GM10266 (cell line): ENCODE results near the gene CRYBB3.
"Not testable (repeated sequence)": the region's sequence is repeated elsewhere in the genome, so short reads cannot be mapped to it uniquely, and the experiment has no call there.

Source experiments
- DNase-seq: peaks from one replicate; pipeline ENCODE4 v3.0.0; 2012; ENCODE audit errors: extremely low spot score
- TF ChIP-seq, protein P1 (sequence below): IDR thresholded peaks from 2 replicates; pipeline ENCODE4 v1.5.1; 2012; ENCODE audit warnings: mild to moderate bottlenecking, low read depth; ENCODE audit not compliant: control insufficient read depth, insufficient read depth; ENCODE audit errors: missing control alignments

Gene CRYBB3

DNA sequence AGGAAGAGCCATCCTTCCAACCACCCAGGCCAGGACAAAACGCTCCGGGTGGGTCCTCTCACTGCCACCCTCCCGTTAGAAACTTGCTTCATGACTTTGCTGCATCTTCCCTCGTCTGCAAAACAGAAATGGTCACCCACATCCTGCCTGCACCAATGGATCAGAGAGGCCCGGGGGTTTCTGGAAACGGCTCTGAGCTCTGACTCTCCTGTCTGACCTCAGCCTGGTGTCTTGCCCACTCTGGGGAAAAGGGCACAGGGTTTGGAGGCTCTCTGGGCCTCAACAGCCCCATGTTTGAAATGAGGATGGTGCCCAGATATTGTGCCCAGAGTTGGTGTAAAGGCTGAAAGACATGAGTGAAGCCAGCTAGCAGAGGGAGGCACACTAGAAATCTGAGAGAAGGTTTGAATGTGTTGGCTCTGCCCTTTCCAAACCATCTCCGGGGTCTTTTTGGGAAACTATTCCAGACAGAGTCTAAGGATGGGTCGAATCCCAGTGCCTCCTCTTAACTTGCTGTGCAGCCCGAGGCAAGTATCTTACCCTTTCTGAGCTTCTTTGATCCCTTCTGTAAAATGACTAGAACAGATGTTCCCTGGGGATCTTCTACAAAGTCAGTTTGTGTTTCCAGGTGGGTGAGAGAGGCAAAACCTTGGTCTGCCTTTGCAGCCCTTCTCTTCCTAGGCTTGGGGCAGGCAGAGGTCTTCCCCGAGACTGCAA, 2.1 kb downstream of the CRYBB3 start:
- TF ChIP-seq, protein P1, sequence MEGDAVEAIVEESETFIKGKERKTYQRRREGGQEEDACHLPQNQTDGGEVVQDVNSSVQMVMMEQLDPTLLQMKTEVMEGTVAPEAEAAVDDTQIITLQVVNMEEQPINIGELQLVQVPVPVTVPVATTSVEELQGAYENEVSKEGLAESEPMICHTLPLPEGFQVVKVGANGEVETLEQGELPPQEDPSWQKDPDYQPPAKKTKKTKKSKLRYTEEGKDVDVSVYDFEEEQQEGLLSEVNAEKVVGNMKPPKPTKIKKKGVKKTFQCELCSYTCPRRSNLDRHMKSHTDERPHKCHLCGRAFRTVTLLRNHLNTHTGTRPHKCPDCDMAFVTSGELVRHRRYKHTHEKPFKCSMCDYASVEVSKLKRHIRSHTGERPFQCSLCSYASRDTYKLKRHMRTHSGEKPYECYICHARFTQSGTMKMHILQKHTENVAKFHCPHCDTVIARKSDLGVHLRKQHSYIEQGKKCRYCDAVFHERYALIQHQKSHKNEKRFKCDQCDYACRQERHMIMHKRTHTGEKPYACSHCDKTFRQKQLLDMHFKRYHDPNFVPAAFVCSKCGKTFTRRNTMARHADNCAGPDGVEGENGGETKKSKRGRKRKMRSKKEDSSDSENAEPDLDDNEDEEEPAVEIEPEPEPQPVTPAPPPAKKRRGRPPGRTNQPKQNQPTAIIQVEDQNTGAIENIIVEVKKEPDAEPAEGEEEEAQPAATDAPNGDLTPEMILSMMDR, result peak; percentile 11
- no peak for DNase-seq

DNA sequence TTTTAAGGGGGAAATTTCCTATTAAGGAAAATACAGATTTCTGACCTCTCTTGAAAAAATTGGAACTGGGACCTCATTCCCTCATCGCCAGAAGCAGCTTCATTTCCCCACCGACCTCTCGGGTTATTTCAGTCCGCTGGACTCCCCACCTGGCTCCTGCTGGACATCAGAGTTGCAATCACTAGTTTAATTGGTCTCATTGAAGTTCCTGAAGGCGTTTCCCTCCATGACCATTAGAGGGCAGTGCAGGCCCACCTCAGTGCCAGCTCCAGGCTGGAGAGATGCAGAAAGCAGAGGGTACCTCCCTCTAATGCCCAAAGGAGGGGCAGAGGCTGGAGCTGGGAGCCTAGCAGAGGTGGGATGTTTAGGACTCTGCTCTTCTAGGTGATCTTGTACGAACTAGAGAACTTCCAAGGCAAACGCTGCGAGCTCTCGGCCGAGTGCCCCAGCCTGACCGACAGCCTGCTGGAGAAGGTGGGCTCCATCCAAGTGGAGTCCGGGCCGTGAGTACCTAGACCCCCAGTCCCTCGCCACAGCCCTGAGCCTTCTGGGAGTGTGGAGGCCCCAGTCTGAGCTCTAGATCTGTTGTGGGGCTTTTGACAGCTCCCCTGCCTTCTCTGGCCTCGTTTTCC, 2.7 kb downstream of the CRYBB3 start:
- peak; percentile 77 for DNase-seq
- TF ChIP-seq, protein P1, result peak; percentile 92

DNA sequence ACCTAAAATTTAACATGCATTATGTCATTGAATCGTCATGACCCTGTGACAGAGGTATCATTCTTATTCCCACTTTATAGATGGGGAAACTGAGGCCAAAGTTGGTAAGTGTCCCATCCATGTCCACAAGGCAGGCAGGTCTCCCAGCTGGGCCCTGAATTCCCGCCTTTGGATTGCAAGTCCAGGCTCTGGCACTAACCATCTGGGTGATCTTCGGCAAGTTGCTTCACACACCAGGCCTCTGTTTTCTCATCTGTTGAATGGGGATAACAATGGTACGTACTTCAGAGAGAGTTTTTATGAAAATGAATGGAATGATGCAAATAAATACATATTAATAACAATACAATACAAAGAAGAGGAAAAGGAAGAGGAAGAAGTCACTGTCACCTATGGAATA, 3.4 kb downstream of the CRYBB3 start:
- TF ChIP-seq, protein P1, result no peak
- DNase-seq, result no peak

DNA sequence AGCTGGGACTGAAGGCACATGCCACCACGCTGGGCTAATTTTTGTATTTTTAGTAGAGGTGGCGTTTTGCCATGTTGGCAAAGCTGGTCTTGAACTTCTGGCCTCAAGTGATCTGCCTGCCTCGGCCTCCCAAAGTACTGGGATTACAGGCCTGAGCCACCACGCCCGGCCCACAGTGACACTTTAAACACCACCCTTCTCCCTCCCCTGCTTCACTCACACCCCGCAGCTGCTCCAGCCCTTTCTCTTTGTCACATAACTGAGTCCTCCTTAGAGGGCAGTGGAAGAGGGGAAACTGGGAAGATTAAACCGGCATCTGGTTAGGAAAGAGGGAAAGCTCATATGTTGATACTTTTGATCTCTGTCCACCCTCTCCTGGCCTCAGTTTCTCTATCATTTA, 4.9 kb downstream of the CRYBB3 start:
- not testable (repeated sequence) for DNase-seq

DNA sequence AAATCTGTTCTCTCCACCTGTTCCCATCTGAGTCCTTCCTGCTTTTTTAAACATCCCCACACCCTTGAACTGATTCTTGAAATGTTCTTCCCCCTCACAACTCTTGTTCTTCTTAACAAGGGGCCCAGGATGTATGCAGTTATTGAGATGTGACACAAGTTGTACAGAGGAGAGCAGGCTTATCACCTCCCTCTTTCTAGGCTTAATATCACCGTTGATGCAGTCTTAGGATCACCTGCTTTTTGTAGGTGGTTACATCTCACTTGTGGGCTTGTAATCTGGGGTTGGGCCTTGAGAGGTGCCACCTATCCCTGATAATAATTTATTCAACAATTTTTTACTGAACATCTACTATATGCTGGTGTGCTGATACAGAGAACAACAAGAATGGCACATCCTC, 6.2 kb downstream of the CRYBB3 start:
- no peak for DNase-seq
- TF ChIP-seq, protein P1, result no peak

DNA sequence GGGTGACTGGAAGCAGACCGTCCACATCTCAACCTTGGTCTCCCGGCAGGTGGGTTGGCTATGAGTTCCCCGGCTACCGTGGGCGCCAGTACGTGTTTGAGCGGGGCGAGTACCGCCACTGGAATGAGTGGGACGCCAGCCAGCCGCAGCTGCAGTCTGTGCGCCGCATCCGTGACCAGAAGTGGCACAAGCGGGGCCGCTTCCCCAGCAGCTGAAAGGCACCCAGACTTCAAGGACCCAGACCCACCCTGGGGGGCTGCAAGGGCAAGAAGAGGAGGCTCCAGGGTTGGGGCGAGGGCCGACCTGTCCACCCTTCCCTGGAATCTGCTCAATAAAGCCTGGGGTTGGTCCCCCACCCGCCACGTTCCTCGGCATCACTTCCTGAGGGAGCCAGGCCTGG, 7.3 kb downstream of the CRYBB3 start:
- TF ChIP-seq, protein P1, result no peak
- DNase-seq, result no peak

DNA sequence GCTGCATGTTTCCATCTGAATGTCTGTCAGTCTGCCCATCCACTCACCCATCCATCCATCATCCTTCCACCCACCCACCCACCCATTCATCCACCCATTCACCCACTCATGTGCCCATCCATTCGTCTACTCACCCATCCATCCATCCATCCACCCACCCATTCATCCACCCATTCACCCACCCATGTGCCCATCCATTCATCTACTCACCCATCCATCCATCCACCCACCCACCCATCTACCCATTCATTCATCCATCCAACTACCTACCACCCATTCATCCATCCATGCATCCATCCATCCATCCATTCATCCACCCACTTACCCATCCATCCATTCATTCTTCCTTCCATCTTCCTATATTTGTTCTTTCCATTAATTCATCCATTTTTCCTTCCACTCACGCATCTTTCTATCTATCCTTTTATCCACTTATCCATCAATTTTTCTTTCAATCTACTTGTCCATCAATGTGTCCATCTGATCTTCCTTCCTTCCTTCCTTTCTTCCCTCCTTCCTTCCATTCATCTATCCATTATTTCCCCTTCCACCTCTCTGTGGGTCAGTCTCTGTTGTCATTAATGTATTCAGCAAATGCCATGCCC, 8.0 kb downstream of the CRYBB3 start:
- DNase-seq, result no peak
- TF ChIP-seq, protein P1, result no peak
